Psoas muscle (tissue), 8 donors: ENCODE results near the gene PSMB7. TPM values are rescaled to one million over a fixed set of nuclear protein-coding genes. Genes with fewer than 3 reads are reported as not detected.
"Not testable (repeated sequence)": the region's sequence is repeated elsewhere in the genome, so short reads cannot be mapped to it uniquely, and the experiment has no call there.

ENCODE experiments used
- ATAC-seq, 4 donors: fragments of 200-7000 bp; cut with Tn5 transposase; one replicate each; pipeline ENCODE4 v1.9.1; 2020; ENCODE audit warnings: moderate library complexity in 3 of 4, mild to moderate bottlenecking in 2 of 4
- DNase-seq, 2 donors: peaks; one replicate each; pipeline ENCODE4 v3.0.0-alpha.2; 2020
- H3K27ac ChIP-seq: fragments of 200-600 bp; one replicate; pipeline ENCODE4 v1.8.0; 2022
- H3K27me3 ChIP-seq, 3 donors: fragments of 200-600 bp in 1 of 3; one replicate each; pipeline versions ENCODE4 v1.6.1 to v1.8.0; 2013 to 2022; ENCODE audit warnings: low read length in 2 of 3, mild to moderate bottlenecking in 2 of 3, moderate library complexity in 1 of 3; ENCODE audit not compliant: insufficient read depth in 3 of 3
- H3K36me3 ChIP-seq, 2 donors: fragments of 200-600 bp in 1 of 2; one replicate each; pipeline versions ENCODE4 v1.6.1 to v1.8.0; 2013 to 2022; ENCODE audit warnings: low read depth in 1 of 2, mild to moderate bottlenecking in 1 of 2, moderate library complexity in 1 of 2; ENCODE audit not compliant: insufficient read depth in 1 of 2
- H3K4me1 ChIP-seq: fragments of 200-600 bp; one replicate; pipeline ENCODE4 v1.8.0; 2022
- H3K4me3 ChIP-seq: fragments of 200-600 bp; one replicate; pipeline ENCODE4 v1.8.0; 2022; ENCODE audit warnings: mild to moderate bottlenecking
- H3K9me3 ChIP-seq: fragments of 200-600 bp; one replicate; pipeline ENCODE4 v1.8.0; 2022
- CTCF ChIP-seq: fragments of 200-600 bp; IDR thresholded peaks from one replicate; pipeline ENCODE4 v1.8.0; 2022; ENCODE audit warnings: antibody characterized with exemption
- WGBS, 3 donors: extraction: QIAGEN DNeasy Blood & Tissue Kit; methylation state at CpG; one replicate each; pipeline versions ENCODE4 v1.1.6 to v1.1.7; 2013; 5-methylcytosine and 5-hydroxymethylcytosine counted together
- intact Hi-C, 2 donors: fragments of 100-400 bp; cut with DNase I; formaldehyde crosslinking; loops; one replicate each; pipeline versions ENCODE4 v1.11.0 to v1.14.2; 2022
- polyA plus RNA-seq, 3 donors: library from polyadenylated mRNA; stranded (reverse); fragments of 200-250 nt; gene quantifications; one replicate each; pipeline ENCODE4 v1.2.3, GENCODE V29; 2013
- total RNA-seq, 4 donors: library from RNA; stranded (reverse); fragmentation: NEBNext Ultra II Directional in 2 of 4; extraction: Animal tissue kit (Norgen Biotek cat#: 25700) in 2 of 4; gene quantifications; one replicate each; pipeline versions ENCODE4 v1.2.1 to v1.2.4, GENCODE V29; 2021 to 2023
- donor health status: healthy with polysubstance abuse.
- donor health status: DM: no; HTN: no; CAD: no; lungs with moderate emphysema.
- donor health status: Bipolar disorder and iron deficiency.
- donor health status: healthy.
- donor health status: DM: yes; HTN: yes; CAD: no.
- donor health status: DM: no; HTN: no; CAD: no.
- donor health status: DM: no; HTN: no; CAD: no.
- donor health status: DM: yes; HTN: yes; CAD: no.

PSMB7 gene
- total and polyA plus RNA-seq, 7 donors = 144 to 421 (median 189) TPM

GRCh38 chr9:124426361-124426760 lies 11.1 kb upstream of the PSMB7 start:
- no peaks in the 10 kb centered on the region for H3K36me3 ChIP-seq
- ATAC-seq = no peak
- DNase-seq = no peak
- no peaks in the 10 kb centered on the region for H3K4me1 ChIP-seq
- H3K27ac ChIP-seq = no peak overlapping the region
- H3K4me3 ChIP-seq = no peak overlapping the region
- H3K27me3 ChIP-seq = no peaks in the 10 kb centered on the region
- no peak for TF ChIP-seq CTCF
- WGBS, 3 donors = 93 to 97% (median 93%) methylated on average over 7 of the region's 7 CpGs
- H3K9me3 ChIP-seq = no peaks in the 10 kb centered on the region
- intact Hi-C loops = no loop called here

GRCh38 chr9:124425733-124426132 lies 10.5 kb upstream of the PSMB7 start:
- WGBS, 3 donors = 77 to 89% (median 89%) methylated on average over 12 of the region's 12 CpGs
- not testable (repeated sequence) for H3K9me3 ChIP-seq

GRCh38 chr9:124423591-124423990 lies 8.3 kb upstream of the PSMB7 start:
- no peaks in the 10 kb centered on the region for H3K36me3 ChIP-seq
- WGBS, 3 donors = 31 to 43% (median 35%) methylated on average over 11 of the region's 11 CpGs
- no peaks in the 10 kb centered on the region for H3K4me1 ChIP-seq
- H3K9me3 ChIP-seq = no peaks in the 10 kb centered on the region
- DNase-seq = no peak
- no peak overlapping the region for H3K4me3 ChIP-seq
- intact Hi-C loops = loop anchor here in 1 of 2 donors (5.0 kb wide), 1 partner anchor 114 kb away; no protein-coding TSS in a partner anchor
- H3K27me3 ChIP-seq = no peaks in the 10 kb centered on the region
- ATAC-seq = no peak
- TF ChIP-seq CTCF = no peak
- H3K27ac ChIP-seq = no peak overlapping the region

More at GRCh38 chr9:124425733-124426132, 10.5 kb upstream of the PSMB7 start:
- DNase-seq, ATAC-seq, H3K36me3 ChIP-seq, H3K27me3 ChIP-seq, H3K4me1 ChIP-seq, intact Hi-C loops, H3K27ac ChIP-seq, H3K4me3 ChIP-seq: not testable (repeated sequence)

GRCh38 chr9:124423155-124423554 lies 7.9 kb upstream of the PSMB7 start:
- 76 to 82% (median 81%) methylated on average over 5 of the region's 5 CpGs for WGBS, 3 donors
- Histone ChIP-seq H3K4me3 (no peak overlapping the region), H3K36me3 (no peaks in the 10 kb centered on the region), H3K27me3 (no peaks in the 10 kb centered on the region), H3K27ac (no peak overlapping the region), H3K9me3 (no peaks in the 10 kb centered on the region), H3K4me1 (no peaks in the 10 kb centered on the region)
- DNase-seq = no peak
- intact Hi-C loops = loop anchor here in 1 of 2 donors (5.0 kb wide), 1 partner anchor 114 kb away; no protein-coding TSS in a partner anchor
- no peak for TF ChIP-seq CTCF
- no peak for ATAC-seq

GRCh38 chr9:124420991-124421543 lies 5.8 kb upstream of the PSMB7 start:
- 54 to 64% (median 56%) methylated on average over 7 of the region's 7 CpGs for WGBS, 3 donors
- Histone ChIP-seq H3K27ac (no peak overlapping the region), H3K27me3 (no peaks in the 10 kb centered on the region), H3K4me1 (no peaks in the 10 kb centered on the region), H3K36me3 (no peaks in the 10 kb centered on the region), H3K9me3 (no peaks in the 10 kb centered on the region), H3K4me3 (no peak overlapping the region)
- ATAC-seq (no peak), DNase-seq (no peak)
- intact Hi-C loops = loop anchor here in 1 of 2 donors (5.0 kb wide), 1 partner anchor 116 kb away; no protein-coding TSS in a partner anchor
- no peak for TF ChIP-seq CTCF
